Measurements from ENCODE around the gene TIMM17A. TPM values are rescaled to one million over a fixed set of nuclear protein-coding genes. Genes with fewer than 3 reads are reported as not detected.

Gene TIMM17A
- total and polyA plus RNA-seq, 2 donors (not counting 1 experiment from before 2014, with no cell fraction given): 47.7 to 103 TPM

DNA sequence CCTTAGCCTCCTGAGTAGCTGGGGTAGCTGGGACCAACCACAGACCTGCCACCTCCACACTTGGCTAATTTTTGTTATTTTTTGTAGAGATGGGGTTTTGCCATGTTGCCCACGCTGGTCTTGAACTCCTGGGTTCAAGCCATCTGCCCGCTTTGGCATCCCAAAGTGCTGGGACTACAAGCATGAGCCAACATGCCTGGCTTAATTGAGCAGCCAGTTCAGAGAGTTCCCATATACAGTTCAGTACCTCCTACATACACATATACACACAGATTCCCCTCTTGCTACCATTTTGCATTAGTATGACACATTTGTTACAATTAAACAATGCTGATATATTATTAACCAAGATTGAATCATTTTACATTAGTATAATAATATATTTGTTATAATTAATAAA is 30.1 kb downstream of the TIMM17A start:
- H4K20me1 ChIP-seq (ENCODE audit: control insufficient read depth, extremely low read depth, insufficient read depth, low read length): no peaks in the 10 kb centered on the region
- no peak for TF ChIP-seq EZH2 (IDR thresholded peaks at IDR 0.05; ENCODE audit: low read length, missing control alignments)
- no peaks in the 10 kb centered on the region for H3K4me1 ChIP-seq (ENCODE audit: control insufficient read depth, extremely low read depth, insufficient read depth, low read length)
- H3K4me2 ChIP-seq (ENCODE audit: extremely low read depth, insufficient read depth, low read length): no peak overlapping the region
- no peak for DNase-seq (ENCODE audit: low read depth in 2 of 2)
- no peak overlapping the region for H3K4me3 ChIP-seq (replicated peaks in 1 of 4; ENCODE audit: control extremely low read depth in 1 of 4, insufficient read depth in 1 of 4, low read depth in 3 of 4, low read length in 4 of 4)
- no peak overlapping the region for H3K9ac ChIP-seq (ENCODE audit: insufficient read depth, low read length)
- no peaks in the 10 kb centered on the region for H3K9me3 ChIP-seq (ENCODE audit: control insufficient read depth, insufficient read depth, low read depth, low read length)
- H3K36me3 ChIP-seq (ENCODE audit: control insufficient read depth, insufficient read depth, low read length): peaks cover 3% of the 10 kb centered on the region
- H3K79me2 ChIP-seq (ENCODE audit: control insufficient read depth, insufficient read depth, low read length): peaks cover 31% of the 10 kb centered on the region
- no peaks in the 10 kb centered on the region for H3K27me3 ChIP-seq (ENCODE audit: control insufficient read depth, insufficient read depth, low read length)
- no peak overlapping the region for H2AFZ ChIP-seq (ENCODE audit: low read length)
- H3K27ac ChIP-seq (ENCODE audit: insufficient read depth, low read length): no peak overlapping the region

DNA sequence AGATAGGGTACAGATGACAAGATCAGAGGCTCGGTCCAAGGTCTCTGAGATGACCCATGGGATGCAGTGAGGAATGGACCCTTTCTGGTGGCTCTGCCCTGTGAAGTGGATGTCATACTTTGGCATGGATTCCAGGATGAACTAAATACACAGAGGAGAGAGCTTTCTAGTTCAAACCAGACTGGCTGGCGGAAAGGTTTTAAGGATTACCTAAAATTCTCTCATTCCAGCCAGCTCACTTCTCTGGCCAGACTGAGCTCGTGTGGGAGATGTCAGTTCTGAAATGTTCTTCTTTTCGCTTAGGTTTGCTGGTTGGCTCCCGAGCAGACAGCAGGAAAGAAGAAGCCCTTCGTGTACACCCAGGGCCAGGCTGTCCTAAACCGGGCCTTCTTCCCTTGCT is 33.3 kb downstream of the TIMM17A start:
- H3K79me2 ChIP-seq (ENCODE audit: control insufficient read depth, insufficient read depth, low read length): peaks cover 28% of the 10 kb centered on the region
- TF ChIP-seq, protein P1, sequence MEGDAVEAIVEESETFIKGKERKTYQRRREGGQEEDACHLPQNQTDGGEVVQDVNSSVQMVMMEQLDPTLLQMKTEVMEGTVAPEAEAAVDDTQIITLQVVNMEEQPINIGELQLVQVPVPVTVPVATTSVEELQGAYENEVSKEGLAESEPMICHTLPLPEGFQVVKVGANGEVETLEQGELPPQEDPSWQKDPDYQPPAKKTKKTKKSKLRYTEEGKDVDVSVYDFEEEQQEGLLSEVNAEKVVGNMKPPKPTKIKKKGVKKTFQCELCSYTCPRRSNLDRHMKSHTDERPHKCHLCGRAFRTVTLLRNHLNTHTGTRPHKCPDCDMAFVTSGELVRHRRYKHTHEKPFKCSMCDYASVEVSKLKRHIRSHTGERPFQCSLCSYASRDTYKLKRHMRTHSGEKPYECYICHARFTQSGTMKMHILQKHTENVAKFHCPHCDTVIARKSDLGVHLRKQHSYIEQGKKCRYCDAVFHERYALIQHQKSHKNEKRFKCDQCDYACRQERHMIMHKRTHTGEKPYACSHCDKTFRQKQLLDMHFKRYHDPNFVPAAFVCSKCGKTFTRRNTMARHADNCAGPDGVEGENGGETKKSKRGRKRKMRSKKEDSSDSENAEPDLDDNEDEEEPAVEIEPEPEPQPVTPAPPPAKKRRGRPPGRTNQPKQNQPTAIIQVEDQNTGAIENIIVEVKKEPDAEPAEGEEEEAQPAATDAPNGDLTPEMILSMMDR (conservative IDR thresholded peaks at IDR 0.05 in 1 of 2, IDR thresholded peaks at IDR 0.05 in 1 of 2; ENCODE audit: low read depth in 1 of 2, low read length in 2 of 2): no peak
- no peak for TF ChIP-seq EZH2 (IDR thresholded peaks at IDR 0.05; ENCODE audit: low read length, missing control alignments)
- no peak overlapping the region for H2AFZ ChIP-seq (ENCODE audit: low read length)
- peaks cover 11% of the 10 kb centered on the region for H3K36me3 ChIP-seq (ENCODE audit: control insufficient read depth, insufficient read depth, low read length)
- no peak for DNase-seq (ENCODE audit: low read depth in 2 of 2)
- no peaks in the 10 kb centered on the region for H3K9me3 ChIP-seq (ENCODE audit: control insufficient read depth, insufficient read depth, low read depth, low read length)
- H3K4me3 ChIP-seq (replicated peaks in 1 of 4; ENCODE audit: control extremely low read depth in 1 of 4, insufficient read depth in 1 of 4, low read depth in 3 of 4, low read length in 4 of 4): no peak overlapping the region
- no peaks in the 10 kb centered on the region for H3K27me3 ChIP-seq (ENCODE audit: control insufficient read depth, insufficient read depth, low read length)
- H3K4me1 ChIP-seq (ENCODE audit: control insufficient read depth, extremely low read depth, insufficient read depth, low read length): no peaks in the 10 kb centered on the region
- H3K4me2 ChIP-seq (ENCODE audit: extremely low read depth, insufficient read depth, low read length): no peak overlapping the region
- no peak overlapping the region for H3K9ac ChIP-seq (ENCODE audit: insufficient read depth, low read length)
- no peaks in the 10 kb centered on the region for H4K20me1 ChIP-seq (ENCODE audit: control insufficient read depth, extremely low read depth, insufficient read depth, low read length)
- no peak overlapping the region for H3K27ac ChIP-seq (ENCODE audit: insufficient read depth, low read length)

DNA sequence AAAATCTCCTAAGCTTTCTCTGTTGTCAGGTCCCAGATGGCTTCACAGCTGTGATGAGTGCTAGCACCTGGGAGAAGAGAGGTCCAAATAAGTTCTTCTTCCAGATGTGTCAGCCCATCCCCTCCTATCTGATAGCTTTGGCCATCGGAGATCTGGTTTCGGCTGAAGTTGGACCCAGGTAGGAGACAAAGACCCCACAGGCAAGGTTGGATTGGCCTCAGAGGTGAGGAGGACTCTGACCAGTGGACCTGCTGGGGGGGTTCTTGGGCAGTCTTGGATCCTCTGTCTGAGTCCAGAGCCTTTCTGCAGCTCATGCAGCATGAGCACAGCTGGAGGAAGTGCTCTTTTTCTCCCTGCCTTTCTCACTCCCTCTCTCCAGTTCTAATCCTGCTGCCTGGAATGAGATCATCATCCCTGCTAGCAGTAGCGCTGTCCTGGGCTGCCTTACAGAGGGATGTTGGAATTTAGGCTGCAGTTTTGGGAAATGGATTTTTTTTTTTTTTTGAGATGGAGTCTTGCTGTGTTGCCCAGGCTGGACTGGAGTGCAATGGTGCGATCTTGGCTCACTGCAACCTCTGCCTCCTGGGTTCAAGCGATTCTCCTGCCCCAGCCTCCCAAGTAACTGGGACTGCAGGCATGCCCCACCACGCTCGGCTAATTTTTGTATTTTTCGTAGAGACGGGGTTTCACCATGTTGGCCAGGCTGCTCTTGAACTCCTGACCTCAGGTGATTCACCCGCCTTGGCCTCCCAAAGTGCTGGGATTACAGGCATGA is 34.2 kb downstream of the TIMM17A start:
- no peak for TF ChIP-seq EZH2 (IDR thresholded peaks at IDR 0.05; ENCODE audit: low read length, missing control alignments)
- TF ChIP-seq, protein P1 (conservative IDR thresholded peaks at IDR 0.05 in 1 of 2, IDR thresholded peaks at IDR 0.05 in 1 of 2; ENCODE audit: low read depth in 1 of 2, low read length in 2 of 2): no peak
- Histone ChIP-seq H3K9me3 (ENCODE audit: control insufficient read depth, insufficient read depth, low read depth, low read length) (no peaks in the 10 kb centered on the region), H3K36me3 (ENCODE audit: control insufficient read depth, insufficient read depth, low read length) (peaks cover 11% of the 10 kb centered on the region), H3K27me3 (ENCODE audit: control insufficient read depth, insufficient read depth, low read length) (no peaks in the 10 kb centered on the region), H3K4me2 (ENCODE audit: extremely low read depth, insufficient read depth, low read length) (no peak overlapping the region), H2AFZ (ENCODE audit: low read length) (no peak overlapping the region), H3K4me3 (replicated peaks in 1 of 4; ENCODE audit: control extremely low read depth in 1 of 4, insufficient read depth in 1 of 4, low read depth in 3 of 4, low read length in 4 of 4) (no peak overlapping the region), H3K9ac (ENCODE audit: insufficient read depth, low read length) (no peak overlapping the region), H3K27ac (ENCODE audit: insufficient read depth, low read length) (no peak overlapping the region), H3K4me1 (ENCODE audit: control insufficient read depth, extremely low read depth, insufficient read depth, low read length) (no peaks in the 10 kb centered on the region), H3K79me2 (ENCODE audit: control insufficient read depth, insufficient read depth, low read length) (peaks cover 18% of the 10 kb centered on the region), H4K20me1 (ENCODE audit: control insufficient read depth, extremely low read depth, insufficient read depth, low read length) (no peaks in the 10 kb centered on the region)
- no peak for DNase-seq (ENCODE audit: low read depth in 2 of 2)

Measured in fibroblast of lung (primary cell).